GM12878 (cell line): ENCODE measurements around the gene TRAPPC3. TPM values are rescaled to one million over a fixed set of nuclear protein-coding genes. Genes with fewer than 3 reads are reported as not detected.

Experiments used
- ATAC-seq: fragments of 200-7000 bp; cut with Tn5 transposase; 3 replicates; pipeline ENCODE4 v1.9.1; 2020; ENCODE audit warnings: mild to moderate bottlenecking, moderate library complexity
- BruUV-seq: library from RNA; stranded (reverse); fragments of 400-500 nt; replicated peaks from 2 replicates; lab custom pipeline; 2021; lab: Mats Ljungman, UMichigan
- CTCF ChIA-PET: fragments of 300-600 bp; sonication (Branson Sonifier 250); formaldehyde crosslinking; extraction: SDS; loops from one replicate; lab custom pipeline; 2021; ENCODE audit warnings: inconsistent platforms; lab: Yijun Ruan, JAX
- POLR2A ChIA-PET: fragments of 350-600 bp; formaldehyde crosslinking; extraction: SDS; loops from one replicate; lab custom pipeline; 2021; ENCODE audit warnings: inconsistent platforms; lab: Charles Lee
- RAD21 ChIA-PET: fragments of 300-600 bp; sonication (Branson Sonifier 250); formaldehyde crosslinking; loops from one replicate; lab custom pipeline; 2023; ENCODE audit warnings: antibody characterized with exemption; ENCODE audit not compliant: unreplicated experiment; lab: Charles Lee
- SMC1A ChIA-PET: fragments of 300-600 bp; sonication (Branson Sonifier 250); formaldehyde crosslinking; loops from one replicate; lab custom pipeline; 2023; ENCODE audit not compliant: unreplicated experiment, uncharacterized antibody; lab: Charles Lee
- DNase-seq: peaks from one replicate; pipeline ENCODE4 v3.0.0-alpha.2; 2011; ENCODE audit warnings: low read depth, low spot score
- FAIRE-seq: peaks from 3 replicates; lab custom pipeline; 2011; peaks lifted over from hg19 to GRCh38; lab: Jason Lieb, UNC
- H2AFZ ChIP-seq: 2 replicates; pipeline ENCODE4 v1.6.0; 2011; ENCODE audit warnings: low read depth, low read length, control low read depth; ENCODE audit not compliant: control insufficient read depth
- H3K27ac ChIP-seq: 2 replicates; pipeline ENCODE4 v1.5.1; 2011; ENCODE audit warnings: control low read depth; ENCODE audit not compliant: control insufficient read depth, insufficient read depth
- H3K27me3 ChIP-seq, 2 experiments: replicated peaks in 1 of 2; 2 replicates each; pipeline versions ENCODE4 v1.6.0 to v1.6.1; 2011; ENCODE audit warnings: low read length in 1 of 2; ENCODE audit not compliant: control insufficient read depth in 2 of 2, insufficient read depth in 2 of 2
- H3K36me3 ChIP-seq, 2 experiments: 2 replicates each; pipeline ENCODE4 v1.5.1; 2011; ENCODE audit warnings: low read length in 1 of 2; ENCODE audit not compliant: control insufficient read depth in 2 of 2, insufficient read depth in 2 of 2
- H3K4me1 ChIP-seq: 2 replicates; pipeline ENCODE4 v1.6.1; 2011; ENCODE audit warnings: mild to moderate bottlenecking, low read length, moderate library complexity, mixed read lengths; ENCODE audit not compliant: control insufficient read depth, insufficient read depth
- H3K4me2 ChIP-seq: 2 replicates; pipeline ENCODE4 v1.6.0; 2011; ENCODE audit warnings: control low read depth; ENCODE audit not compliant: control insufficient read depth, insufficient read depth
- H3K4me3 ChIP-seq: fragments of 200-600 bp; sonication (generic); 2 replicates; pipeline ENCODE4 v1.5.1; 2016
- H3K79me2 ChIP-seq: 2 replicates; pipeline ENCODE4 v1.6.0; 2011; ENCODE audit warnings: low read length; ENCODE audit not compliant: control insufficient read depth, insufficient read depth
- H3K9ac ChIP-seq: 2 replicates; pipeline ENCODE4 v1.8.0; 2011; ENCODE audit warnings: low read length, control low read depth, mixed read lengths; ENCODE audit not compliant: control insufficient read depth, insufficient read depth
- H3K9me3 ChIP-seq: replicated peaks from 3 replicates; pipeline ENCODE4 v1.5.1; 2011; ENCODE audit warnings: mild to moderate bottlenecking, low read length; ENCODE audit not compliant: control insufficient read depth, insufficient read depth
- H4K20me1 ChIP-seq: 2 replicates; pipeline ENCODE4 v1.6.0; 2011; ENCODE audit not compliant: control insufficient read depth, insufficient read depth
- BCL3 ChIP-seq: IDR thresholded peaks from 2 replicates; pipeline ENCODE4 v1.6.1; 2011; ENCODE audit warnings: borderline replicate concordance, low read depth, mild to moderate bottlenecking, moderate library complexity, low read length; ENCODE audit not compliant: insufficient read depth, poor library complexity, severe bottlenecking
- BHLHE40 ChIP-seq, 2 experiments: fragments of 450-650 bp in 1 of 2; IDR thresholded peaks; 2 replicates each; pipeline ENCODE4 v1.6.1; 2011 to 2017; ENCODE audit warnings: low read depth in 2 of 2, borderline replicate concordance in 1 of 2, improper control_type of control experiment in 1 of 2, low read length in 1 of 2, mild to moderate bottlenecking in 1 of 2
- CHD2 ChIP-seq: IDR thresholded peaks from 2 replicates; pipeline ENCODE4 v1.6.1; 2011; ENCODE audit warnings: low read depth, low read length, improper control_type of control experiment, borderline replicate concordance
- CUX1 ChIP-seq: IDR thresholded peaks from 2 replicates; pipeline ENCODE4 v1.6.1; 2012; ENCODE audit warnings: improper control_type of control experiment, low read depth, low read length; ENCODE audit not compliant: insufficient replicate concordance
- IKZF2 ChIP-seq, 2 experiments: fragments of 450-650 bp; IDR thresholded peaks; 2 replicates each; pipeline ENCODE4 v1.6.1; 2017; ENCODE audit warnings: mild to moderate bottlenecking in 2 of 2, moderate library complexity in 2 of 2
- MAX ChIP-seq: IDR thresholded peaks from 2 replicates; pipeline ENCODE4 v1.6.1; 2012; ENCODE audit warnings: low read depth, low read length, improper control_type of control experiment
- MTA3 ChIP-seq: IDR thresholded peaks from 2 replicates; pipeline ENCODE4 v1.6.1; 2012; ENCODE audit warnings: low read length, inconsistent platforms, borderline replicate concordance
- MYC ChIP-seq: IDR thresholded peaks from 2 replicates; pipeline ENCODE4 v1.6.1; 2011; ENCODE audit warnings: mild to moderate bottlenecking, low read length, moderate library complexity, inconsistent platforms; ENCODE audit not compliant: insufficient read depth, insufficient replicate concordance, insufficient read length, severe bottlenecking
- NFYB ChIP-seq: IDR thresholded peaks from 2 replicates; pipeline ENCODE4 v1.6.1; 2011; ENCODE audit warnings: low read depth, mild to moderate bottlenecking, low read length, improper control_type of control experiment, moderate library complexity; ENCODE audit not compliant: insufficient read depth
- NRF1 ChIP-seq: conservative IDR thresholded peaks from 2 replicates; pipeline ENCODE4 v1.6.1; 2011; ENCODE audit warnings: mild to moderate bottlenecking, low read depth, low read length, improper control_type of control experiment
- SRF ChIP-seq, 2 experiments: IDR thresholded peaks; 2 replicates each; pipeline ENCODE4 v1.6.1; 2011; ENCODE audit warnings: low read depth in 2 of 2, low read length in 2 of 2, mild to moderate bottlenecking in 1 of 2, moderate library complexity in 1 of 2
- SUZ12 ChIP-seq: fragments of 200-600 bp; sonication (generic); IDR thresholded peaks from one replicate; pipeline ENCODE4 v1.6.1; 2018; ENCODE audit warnings: antibody characterized with exemption, mild to moderate bottlenecking; ENCODE audit not compliant: unreplicated experiment
- TARDBP ChIP-seq: IDR thresholded peaks from 2 replicates; pipeline ENCODE4 v1.6.1; 2016; ENCODE audit warnings: borderline replicate concordance
- TCF7 ChIP-seq: IDR thresholded peaks from 2 replicates; pipeline ENCODE4 v1.6.1; 2014; ENCODE audit warnings: antibody characterized with exemption, borderline replicate concordance
- YY1 ChIP-seq: IDR thresholded peaks from 2 replicates; pipeline ENCODE4 v1.6.1; 2011; ENCODE audit warnings: low read depth, mild to moderate bottlenecking, low read length
- WGBS: methylation state at CpG from one replicate; pipeline ENCODE4 v1.1.6; 2016; ENCODE audit warnings: low lambda C conversion rate; ENCODE audit not compliant: insufficient replicate concordance, insufficient coverage; ENCODE audit errors: missing lambda C conversion rate; 5-methylcytosine and 5-hydroxymethylcytosine counted together
- in situ Hi-C: fragments of 300-500 bp; cut with MboI; formaldehyde crosslinking; loops from 9 replicates; pipeline ENCODE4 v1.14.3; 2018; ENCODE audit warnings: mixed read lengths
- intact Hi-C: fragments of 100-400 bp; cut with micrococcal nuclease; formaldehyde crosslinking; loops from one replicate; pipeline ENCODE4 v1.14.2; 2022; ENCODE audit not compliant: unreplicated experiment
- polyA plus RNA-seq, 11 experiments: library from polyadenylated mRNA; depleted of rRNA in 4 of 11; unstranded in 6 of 11; stranded (reverse) in 5 of 11; fragments of >200 nt; fragmentation: Nextera tagmentation in 4 of 11; fragmentation: Illumina TruSeq in 1 of 11; extraction: Ambion mirVana in 4 of 11; extraction: Trizol in 1 of 11; gene quantifications; 1 replicate in 1 of 11; 2 replicates in 10 of 11; pipeline versions ENCODE4 v1.2.1 to v1.2.3, GENCODE V29; 2011 to 2016; ENCODE audit warnings: inconsistent platforms in 2 of 11, missing spikeins in 2 of 11, low read depth in 1 of 11
- total RNA-seq, 4 experiments: library from RNA; depleted of rRNA in 3 of 4; stranded (reverse); fragments of >200 nt in 3 of 4; fragmentation: Illumina TruSeq in 1 of 4; extraction: Trizol in 1 of 4; gene quantifications; 2 replicates each; pipeline versions ENCODE4 v1.2.1 to v1.2.3, GENCODE V29; 2013 to 2021

TRAPPC3 gene
- total and polyA plus RNA-seq, 10 of the 15 experiments (the other 5 are each of a cell fraction or from before 2014, with no cell fraction given), result 14.7 to 122 (median 70.5) TPM

DNA sequence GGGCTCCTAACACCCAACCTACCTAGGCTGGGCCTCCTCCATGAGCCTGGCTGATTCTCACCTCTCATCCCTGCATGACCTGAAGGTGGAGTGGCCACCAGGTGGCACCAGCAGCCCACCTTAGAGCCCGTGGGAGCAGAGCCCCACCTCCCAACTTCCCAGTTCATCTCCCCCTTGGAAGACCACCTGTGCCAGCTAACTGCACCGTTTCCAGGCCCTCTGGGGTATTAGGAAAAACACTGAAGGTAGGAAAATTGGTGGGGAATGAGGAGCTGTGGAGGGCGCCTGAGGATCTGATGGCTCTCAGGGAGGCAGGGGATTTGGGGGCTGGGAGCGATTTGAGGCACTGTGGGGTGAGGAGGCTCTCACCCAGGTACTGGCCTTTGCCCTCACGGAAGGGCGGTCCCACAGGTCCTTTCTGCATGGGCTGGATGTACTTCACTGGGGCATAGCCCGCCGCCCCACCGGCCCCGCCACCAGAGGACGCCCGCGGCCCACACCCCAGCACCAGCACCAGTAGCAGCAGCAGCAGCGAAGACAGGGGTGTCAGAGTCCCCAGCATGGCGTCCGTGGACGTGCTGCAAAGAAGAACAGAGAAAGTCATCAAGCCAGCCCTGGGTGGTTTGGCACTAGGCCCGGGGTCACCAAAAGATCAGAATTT, 49.5 kb downstream of the TRAPPC3 start:
- ChIA-PET SMC1A (interaction anchor here (1.1 to 2.0 kb wide), 6 partner anchors 35 to 186 kb away, joined by 3 to 9 read pairs (median 4); partner anchors contain the start of genes THRAP3 and TRAPPC3), CTCF (interaction anchor here (0.6 to 5.4 kb wide), 8 partner anchors 11 to 324 kb away, joined by 3 to 56 read pairs (median 4); no protein-coding TSS in a partner anchor), POLR2A (no interaction called here), RAD21 (interaction anchor here (0.7 to 2.3 kb wide), 5 partner anchors 35 to 242 kb away, joined by 3 to 12 read pairs (median 4); no protein-coding TSS in a partner anchor)
- peak overlapping the region; percentile 59 for H2AFZ ChIP-seq
- H3K9me3 ChIP-seq, result no peaks in the 10 kb centered on the region
- H4K20me1 ChIP-seq, result no peaks in the 10 kb centered on the region
- no peak overlapping the region for H3K4me2 ChIP-seq
- FAIRE-seq (peak; percentile 80), DNase-seq (no peak), ATAC-seq (peak; percentile 96)
- H3K36me3 ChIP-seq, result peaks cover 0 to 3% of the 10 kb centered on the region in 2 experiments; a peak in 2 of 4 replicates
- intact Hi-C loops, result loop anchor here (1.0 to 5.0 kb wide), 4 partner anchors 34 to 322 kb away; no protein-coding TSS in a partner anchor
- in situ Hi-C loops, result loop anchor here (10.0 kb wide), 1 partner anchor 185 kb away; no protein-coding TSS in a partner anchor
- no peaks in the 10 kb centered on the region for H3K4me1 ChIP-seq
- 26% methylated on average over 13 of the region's 18 CpGs for WGBS
- H3K4me3 ChIP-seq, result no peak overlapping the region
- no peak overlapping the region for H3K27ac ChIP-seq
- BruUV-seq, result no TSS peak
- H3K27me3 ChIP-seq, result no peaks in the 10 kb centered on the region
- no peak overlapping the region for H3K9ac ChIP-seq
- no peaks in the 10 kb centered on the region for H3K79me2 ChIP-seq
- TF ChIP-seq CHD2, result no peak
- TF ChIP-seq TARDBP, result no peak
- no peak for TF ChIP-seq IKZF2 (IDR thresholded peaks at IDR 0.05)
- no peak for TF ChIP-seq CUX1
- TF ChIP-seq SRF (IDR thresholded peaks at IDR 0.05; ENCODE audit: low read depth in 2 of 2, low read length in 2 of 2), result no peak
- no peak for TF ChIP-seq MAX
- TF ChIP-seq YY1, result no peak
- TF ChIP-seq NRF1, result no peak
- TF ChIP-seq NFYB, result no peak
- TF ChIP-seq BCL3, result no peak
- no peak for TF ChIP-seq TCF7
- no peak for TF ChIP-seq MYC
- TF ChIP-seq BHLHE40 (IDR thresholded peaks at IDR 0.05; ENCODE audit: borderline replicate concordance in 1 of 2, low read depth in 2 of 2, low read length in 1 of 2), result no peak
- no peak for TF ChIP-seq MTA3
- no peak for TF ChIP-seq SUZ12
